SK-N-SH treated with all-trans-retinoic acid at 6 μM for 48 hours (cell line): ENCODE measurements around the gene PGAM1.

Experiments
- ATAC-seq: fragments of 200-7000 bp; cut with Tn5 transposase; 3 replicates; pipeline ENCODE4 v1.9.1; 2020; ENCODE audit warnings: mild to moderate bottlenecking, moderate library complexity
- ARNTL ChIP-seq: fragments of 450-650 bp; formaldehyde crosslinking; IDR thresholded peaks from 2 replicates; pipeline ENCODE4 v1.5.0; 2020; ENCODE audit warnings: low read depth, mild to moderate bottlenecking, moderate library complexity, borderline replicate concordance
- BACH2 ChIP-seq: fragments of 250-450 bp; sonication (Bioruptor Pico); IDR thresholded peaks from 2 replicates; pipeline ENCODE4 v1.9.0; 2021; ENCODE audit warnings: mild to moderate bottlenecking, borderline replicate concordance
- CSDC2 ChIP-seq: fragments of 250-450 bp; sonication (Bioruptor Pico); IDR thresholded peaks from 2 replicates; pipeline ENCODE4 v1.5.0; 2020; ENCODE audit warnings: mild to moderate bottlenecking, moderate library complexity
- ESRRG ChIP-seq: fragments of 250-450 bp; sonication (Bioruptor Pico); IDR thresholded peaks from 2 replicates; pipeline ENCODE4 v1.6.1; 2021; ENCODE audit warnings: mild to moderate bottlenecking
- GLIS3 ChIP-seq: fragments of 250-450 bp; sonication (Bioruptor Pico); IDR thresholded peaks from 2 replicates; pipeline ENCODE4 v1.5.0; 2020; ENCODE audit warnings: mild to moderate bottlenecking, moderate library complexity
- ISL1 ChIP-seq: fragments of 250-450 bp; sonication (Bioruptor Pico); IDR thresholded peaks from 2 replicates; pipeline ENCODE4 v2.1.2; 2022; ENCODE audit warnings: mild to moderate bottlenecking, moderate library complexity
- OSR1 ChIP-seq: fragments of 250-450 bp; sonication (Bioruptor Pico); IDR thresholded peaks from 2 replicates; pipeline ENCODE4 v1.8.0; 2022; ENCODE audit warnings: moderate library complexity, mild to moderate bottlenecking, inconsistent platforms
- PPARA ChIP-seq: fragments of 250-450 bp; sonication (Bioruptor Pico); IDR thresholded peaks from 2 replicates; pipeline ENCODE4 v1.5.0; 2020; ENCODE audit warnings: mild to moderate bottlenecking, borderline replicate concordance
- RARB ChIP-seq: fragments of 250-450 bp; sonication (Bioruptor Pico); IDR thresholded peaks from 2 replicates; pipeline ENCODE4 v1.8.0; 2021; ENCODE audit warnings: mild to moderate bottlenecking, moderate library complexity
- SNAI2 ChIP-seq: fragments of 250-450 bp; sonication (Bioruptor Pico); IDR thresholded peaks from 2 replicates; pipeline ENCODE4 v1.5.0; 2020; ENCODE audit warnings: mild to moderate bottlenecking, moderate library complexity
- TCF4 ChIP-seq: fragments of 250-450 bp; sonication (Bioruptor Pico); IDR thresholded peaks from 2 replicates; pipeline ENCODE4 v1.8.0; 2021; ENCODE audit warnings: mild to moderate bottlenecking, moderate library complexity, borderline replicate concordance
- TOX ChIP-seq: fragments of 250-450 bp; sonication (Bioruptor Pico); IDR thresholded peaks from 2 replicates; pipeline ENCODE4 v1.8.0; 2021; ENCODE audit warnings: mild to moderate bottlenecking, moderate library complexity, borderline replicate concordance
- ZC3H10 ChIP-seq: fragments of 250-450 bp; sonication (Bioruptor Pico); IDR thresholded peaks from 2 replicates; pipeline ENCODE4 v1.5.1; 2021; ENCODE audit warnings: mild to moderate bottlenecking, moderate library complexity
- ZFP3 ChIP-seq: fragments of 250-450 bp; sonication (Bioruptor Pico); IDR thresholded peaks from 2 replicates; pipeline ENCODE4 v1.5.0; 2020; ENCODE audit warnings: mild to moderate bottlenecking, moderate library complexity
- ZFP30 ChIP-seq: fragments of 450-650 bp; formaldehyde crosslinking; IDR thresholded peaks from 2 replicates; pipeline ENCODE4 v1.5.0; 2022; ENCODE audit warnings: mild to moderate bottlenecking, moderate library complexity
- ZNF565 ChIP-seq: fragments of 450-650 bp; formaldehyde crosslinking; conservative IDR thresholded peaks from 2 replicates; pipeline ENCODE4 v1.5.0; 2020; ENCODE audit warnings: low read depth, mild to moderate bottlenecking, moderate library complexity
- ZNF70 ChIP-seq: fragments of 450-650 bp; formaldehyde crosslinking; IDR thresholded peaks from 2 replicates; pipeline ENCODE4 v1.5.0; 2020; ENCODE audit warnings: mild to moderate bottlenecking, moderate library complexity
- ZNF8 ChIP-seq: fragments of 450-650 bp; formaldehyde crosslinking; IDR thresholded peaks from 2 replicates; pipeline ENCODE4 v1.5.0; 2020; ENCODE audit warnings: mild to moderate bottlenecking, moderate library complexity
- TF ChIP-seq, protein P1 (sequence below): fragments of 250-450 bp; sonication (Bioruptor Pico); IDR thresholded peaks from 2 replicates; pipeline ENCODE4 v1.8.0; 2021; ENCODE audit warnings: low read depth, mild to moderate bottlenecking, moderate library complexity, borderline replicate concordance
- TF ChIP-seq, protein P2 (sequence below): fragments of 250-450 bp; sonication (Bioruptor Pico); IDR thresholded peaks from 2 replicates; pipeline ENCODE4 v1.5.1; 2021; ENCODE audit warnings: mild to moderate bottlenecking, moderate library complexity
- TF ChIP-seq, protein P3 (sequence below): fragments of 250-450 bp; sonication (Bioruptor Pico); IDR thresholded peaks from 2 replicates; pipeline ENCODE4 v1.8.0; 2020; ENCODE audit warnings: mild to moderate bottlenecking, moderate library complexity, borderline replicate concordance
- TF ChIP-seq, protein P4 (sequence below): fragments of 250-450 bp; sonication (Bioruptor Pico); IDR thresholded peaks from 2 replicates; pipeline ENCODE4 v1.5.0; 2020; ENCODE audit warnings: mild to moderate bottlenecking, moderate library complexity

PGAM1 gene

DNA sequence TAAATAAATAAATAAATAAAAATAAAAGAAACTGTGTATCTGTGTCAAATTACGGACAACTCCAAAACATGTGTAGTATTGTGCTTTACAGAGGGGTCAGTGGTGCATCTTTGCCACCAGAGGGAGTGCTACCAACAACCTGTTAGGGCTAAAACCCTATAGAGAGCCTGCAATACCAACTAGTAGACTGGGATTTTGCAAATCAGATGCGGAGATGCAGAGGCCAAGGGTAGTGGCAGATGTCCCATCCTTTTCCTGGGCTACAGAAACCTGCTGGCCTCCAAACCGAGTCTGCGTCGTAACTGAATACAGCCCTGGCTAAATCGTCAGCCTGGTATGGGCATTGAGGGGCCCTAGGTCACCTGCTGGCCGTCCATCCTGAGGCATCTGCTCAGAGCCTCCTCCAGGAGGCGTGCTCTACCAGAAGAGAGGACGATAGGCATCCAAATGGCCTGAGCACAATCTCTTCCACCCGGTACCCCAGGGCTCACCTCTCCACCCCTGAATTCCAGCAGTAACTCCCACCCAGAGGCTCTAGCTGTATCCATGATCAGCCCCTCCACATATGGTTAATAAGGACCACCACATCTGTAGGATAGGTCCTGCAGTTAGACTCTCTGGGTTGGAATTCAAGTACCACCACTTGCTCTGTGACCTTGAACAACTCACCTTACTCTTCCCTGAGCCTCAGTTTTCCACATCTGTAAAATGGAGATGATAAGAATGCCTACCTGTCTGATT lies 18.6 kb upstream of the PGAM1 start:
- no peak for TF ChIP-seq CSDC2 (CRISPR knock-in tag)
- TF ChIP-seq, protein P1, sequence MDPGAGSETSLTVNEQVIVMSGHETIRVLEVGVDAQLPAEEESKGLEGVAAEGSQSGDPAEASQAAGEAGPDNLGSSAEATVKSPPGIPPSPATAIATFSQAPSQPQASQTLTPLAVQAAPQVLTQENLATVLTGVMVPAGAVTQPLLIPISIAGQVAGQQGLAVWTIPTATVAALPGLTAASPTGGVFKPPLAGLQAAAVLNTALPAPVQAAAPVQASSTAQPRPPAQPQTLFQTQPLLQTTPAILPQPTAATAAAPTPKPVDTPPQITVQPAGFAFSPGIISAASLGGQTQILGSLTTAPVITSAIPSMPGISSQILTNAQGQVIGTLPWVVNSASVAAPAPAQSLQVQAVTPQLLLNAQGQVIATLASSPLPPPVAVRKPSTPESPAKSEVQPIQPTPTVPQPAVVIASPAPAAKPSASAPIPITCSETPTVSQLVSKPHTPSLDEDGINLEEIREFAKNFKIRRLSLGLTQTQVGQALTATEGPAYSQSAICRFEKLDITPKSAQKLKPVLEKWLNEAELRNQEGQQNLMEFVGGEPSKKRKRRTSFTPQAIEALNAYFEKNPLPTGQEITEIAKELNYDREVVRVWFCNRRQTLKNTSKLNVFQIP (CRISPR knock-in tag), result no peak
- no peak for TF ChIP-seq ZNF70 (CRISPR knock-in tag)
- no peak for TF ChIP-seq ZNF8 (CRISPR knock-in tag)
- TF ChIP-seq, all 23 proteins: peak for 0
- peak; percentile 98 for ATAC-seq

DNA sequence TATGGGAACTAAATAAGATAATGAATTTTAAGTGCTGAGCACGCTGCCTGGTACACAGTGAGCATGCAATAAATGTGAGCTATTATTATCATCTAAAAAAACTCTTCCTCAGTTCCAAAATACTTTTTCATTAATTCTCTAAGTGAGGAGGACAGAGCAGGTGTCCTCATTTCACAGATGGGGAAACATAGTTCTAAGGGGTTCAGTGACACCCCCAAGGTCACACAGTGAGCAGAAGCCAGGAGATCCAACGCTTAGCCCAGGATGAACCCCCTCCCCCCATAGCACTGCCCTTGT lies 18.1 kb upstream of the PGAM1 start:
- no peak for ATAC-seq
- TF ChIP-seq GLIS3 (CRISPR knock-in tag), result no peak
- TF ChIP-seq, all 23 proteins: peak for 0

DNA sequence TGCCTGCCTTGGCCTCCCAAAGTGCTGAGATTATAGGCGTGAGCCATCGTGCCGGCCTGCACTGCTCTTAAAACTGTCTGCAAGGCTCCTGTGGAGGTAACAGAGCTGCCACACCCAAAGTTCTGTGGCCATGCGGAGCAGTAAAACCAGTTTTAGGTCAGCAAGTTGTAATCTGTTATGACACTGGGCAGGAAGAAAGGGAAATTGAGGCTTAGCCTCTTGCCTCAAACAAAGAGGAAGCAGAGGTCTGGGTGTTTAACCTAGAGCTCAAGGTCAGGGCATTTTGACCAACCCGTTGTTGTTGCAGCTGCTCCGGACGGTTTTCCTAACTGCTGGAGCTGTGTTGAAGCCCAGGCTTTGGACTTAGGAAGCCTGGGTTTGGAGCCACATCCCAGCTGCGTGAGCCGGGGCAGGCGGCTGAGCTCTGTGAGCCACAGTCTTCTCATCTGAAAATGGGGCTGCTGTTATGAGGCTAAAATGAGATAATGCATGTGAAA lies 17.4 kb upstream of the PGAM1 start:
- no peak for TF ChIP-seq TOX (CRISPR knock-in tag)
- no peak for TF ChIP-seq ZNF565 (CRISPR knock-in tag)
- TF ChIP-seq PPARA, result no peak
- TF ChIP-seq ZC3H10, result no peak
- no peak for TF ChIP-seq ZFP3
- TF ChIP-seq SNAI2 (CRISPR knock-in tag), result no peak
- no peak for TF ChIP-seq ARNTL (CRISPR knock-in tag)
- TF ChIP-seq TCF4 (CRISPR knock-in tag), result no peak
- TF ChIP-seq, protein P2, sequence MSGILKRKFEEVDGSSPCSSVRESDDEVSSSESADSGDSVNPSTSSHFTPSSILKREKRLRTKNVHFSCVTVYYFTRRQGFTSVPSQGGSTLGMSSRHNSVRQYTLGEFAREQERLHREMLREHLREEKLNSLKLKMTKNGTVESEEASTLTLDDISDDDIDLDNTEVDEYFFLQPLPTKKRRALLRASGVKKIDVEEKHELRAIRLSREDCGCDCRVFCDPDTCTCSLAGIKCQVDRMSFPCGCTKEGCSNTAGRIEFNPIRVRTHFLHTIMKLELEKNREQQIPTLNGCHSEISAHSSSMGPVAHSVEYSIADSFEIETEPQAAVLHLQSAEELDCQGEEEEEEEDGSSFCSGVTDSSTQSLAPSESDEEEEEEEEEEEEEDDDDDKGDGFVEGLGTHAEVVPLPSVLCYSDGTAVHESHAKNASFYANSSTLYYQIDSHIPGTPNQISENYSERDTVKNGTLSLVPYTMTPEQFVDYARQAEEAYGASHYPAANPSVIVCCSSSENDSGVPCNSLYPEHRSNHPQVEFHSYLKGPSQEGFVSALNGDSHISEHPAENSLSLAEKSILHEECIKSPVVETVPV (CRISPR knock-in tag), result no peak
- TF ChIP-seq ISL1 (CRISPR knock-in tag), result no peak
- no peak for TF ChIP-seq ZNF8 (CRISPR knock-in tag)
- TF ChIP-seq, protein P3, sequence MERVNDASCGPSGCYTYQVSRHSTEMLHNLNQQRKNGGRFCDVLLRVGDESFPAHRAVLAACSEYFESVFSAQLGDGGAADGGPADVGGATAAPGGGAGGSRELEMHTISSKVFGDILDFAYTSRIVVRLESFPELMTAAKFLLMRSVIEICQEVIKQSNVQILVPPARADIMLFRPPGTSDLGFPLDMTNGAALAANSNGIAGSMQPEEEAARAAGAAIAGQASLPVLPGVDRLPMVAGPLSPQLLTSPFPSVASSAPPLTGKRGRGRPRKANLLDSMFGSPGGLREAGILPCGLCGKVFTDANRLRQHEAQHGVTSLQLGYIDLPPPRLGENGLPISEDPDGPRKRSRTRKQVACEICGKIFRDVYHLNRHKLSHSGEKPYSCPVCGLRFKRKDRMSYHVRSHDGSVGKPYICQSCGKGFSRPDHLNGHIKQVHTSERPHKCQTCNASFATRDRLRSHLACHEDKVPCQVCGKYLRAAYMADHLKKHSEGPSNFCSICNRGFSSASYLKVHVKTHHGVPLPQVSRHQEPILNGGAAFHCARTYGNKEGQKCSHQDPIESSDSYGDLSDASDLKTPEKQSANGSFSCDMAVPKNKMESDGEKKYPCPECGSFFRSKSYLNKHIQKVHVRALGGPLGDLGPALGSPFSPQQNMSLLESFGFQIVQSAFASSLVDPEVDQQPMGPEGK, result no peak
- TF ChIP-seq RARB (CRISPR knock-in tag), result no peak
- no peak for TF ChIP-seq BACH2 (CRISPR knock-in tag)
- TF ChIP-seq, protein P4, sequence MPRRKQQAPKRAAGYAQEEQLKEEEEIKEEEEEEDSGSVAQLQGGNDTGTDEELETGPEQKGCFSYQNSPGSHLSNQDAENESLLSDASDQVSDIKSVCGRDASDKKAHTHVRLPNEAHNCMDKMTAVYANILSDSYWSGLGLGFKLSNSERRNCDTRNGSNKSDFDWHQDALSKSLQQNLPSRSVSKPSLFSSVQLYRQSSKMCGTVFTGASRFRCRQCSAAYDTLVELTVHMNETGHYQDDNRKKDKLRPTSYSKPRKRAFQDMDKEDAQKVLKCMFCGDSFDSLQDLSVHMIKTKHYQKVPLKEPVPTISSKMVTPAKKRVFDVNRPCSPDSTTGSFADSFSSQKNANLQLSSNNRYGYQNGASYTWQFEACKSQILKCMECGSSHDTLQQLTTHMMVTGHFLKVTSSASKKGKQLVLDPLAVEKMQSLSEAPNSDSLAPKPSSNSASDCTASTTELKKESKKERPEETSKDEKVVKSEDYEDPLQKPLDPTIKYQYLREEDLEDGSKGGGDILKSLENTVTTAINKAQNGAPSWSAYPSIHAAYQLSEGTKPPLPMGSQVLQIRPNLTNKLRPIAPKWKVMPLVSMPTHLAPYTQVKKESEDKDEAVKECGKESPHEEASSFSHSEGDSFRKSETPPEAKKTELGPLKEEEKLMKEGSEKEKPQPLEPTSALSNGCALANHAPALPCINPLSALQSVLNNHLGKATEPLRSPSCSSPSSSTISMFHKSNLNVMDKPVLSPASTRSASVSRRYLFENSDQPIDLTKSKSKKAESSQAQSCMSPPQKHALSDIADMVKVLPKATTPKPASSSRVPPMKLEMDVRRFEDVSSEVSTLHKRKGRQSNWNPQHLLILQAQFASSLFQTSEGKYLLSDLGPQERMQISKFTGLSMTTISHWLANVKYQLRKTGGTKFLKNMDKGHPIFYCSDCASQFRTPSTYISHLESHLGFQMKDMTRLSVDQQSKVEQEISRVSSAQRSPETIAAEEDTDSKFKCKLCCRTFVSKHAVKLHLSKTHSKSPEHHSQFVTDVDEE (CRISPR knock-in tag), result no peak
- TF ChIP-seq, protein P1 (CRISPR knock-in tag), result no peak
- ATAC-seq, result no peak

DNA sequence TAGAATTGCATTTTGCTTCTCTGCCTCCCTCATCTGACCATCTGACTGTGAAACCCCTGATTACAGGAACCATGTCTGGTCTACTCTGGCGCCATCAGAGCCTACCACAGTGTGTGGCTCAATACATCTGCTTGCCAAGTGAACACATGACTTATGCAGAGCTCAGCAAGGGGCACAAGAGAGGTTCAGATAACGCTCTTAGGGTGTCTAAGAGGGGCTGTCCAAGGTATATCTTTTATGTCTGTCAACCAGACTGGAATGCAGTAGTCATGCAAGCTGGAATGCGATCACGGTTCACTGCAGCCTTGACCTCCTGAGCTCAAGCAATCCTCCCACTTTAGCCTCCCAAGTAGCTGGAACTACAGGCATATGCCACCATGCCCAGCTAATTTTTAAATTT lies 14.6 kb upstream of the PGAM1 start:
- TF ChIP-seq ZFP30 (CRISPR knock-in tag), result no peak
- TF ChIP-seq ZNF565 (CRISPR knock-in tag), result no peak
- TF ChIP-seq BACH2 (CRISPR knock-in tag), result no peak
- TF ChIP-seq ESRRG (CRISPR knock-in tag), result no peak
- no peak for TF ChIP-seq OSR1
- TF ChIP-seq PPARA, result no peak
- TF ChIP-seq TOX (CRISPR knock-in tag), result no peak
- no peak for TF ChIP-seq ZNF8 (CRISPR knock-in tag)
- TF ChIP-seq GLIS3 (CRISPR knock-in tag), result no peak
- TF ChIP-seq, protein P3, result no peak
- TF ChIP-seq, all 23 proteins: peak for 0

More for the DNA sequence above, 14.6 kb upstream of the PGAM1 start:
- ATAC-seq, result no peak
